Mesendoderm (in vitro differentiated cells): ENCODE results near the gene PDHB.

Experiments used
- DNase-seq: peaks from one replicate; pipeline ENCODE4 v3.0.0; 2013
- H2AK5ac ChIP-seq: 2 replicates; pipeline ENCODE4 v1.6.1; 2013; ENCODE audit warnings: low read length, inconsistent platforms
- H2BK120ac ChIP-seq: 2 replicates; pipeline ENCODE4 v1.6.1; 2013; ENCODE audit warnings: low read depth, mild to moderate bottlenecking, low read length, moderate library complexity, mixed read lengths
- H2BK15ac ChIP-seq: replicated peaks from 2 replicates; pipeline ENCODE4 v1.6.1; 2013; ENCODE audit warnings: low read depth, mild to moderate bottlenecking, moderate library complexity
- H2BK5ac ChIP-seq: 2 replicates; pipeline ENCODE4 v1.6.1; 2013; ENCODE audit warnings: low read length, inconsistent platforms
- H3K18ac ChIP-seq: 2 replicates; pipeline ENCODE4 v1.6.1; 2013; ENCODE audit warnings: mild to moderate bottlenecking, low read length, mixed read lengths
- H3K23ac ChIP-seq: one replicate; pipeline ENCODE4 v1.6.1; 2013; ENCODE audit warnings: low read length
- H3K27ac ChIP-seq: 2 replicates; pipeline ENCODE4 v1.5.1; 2013; ENCODE audit warnings: low read depth, mild to moderate bottlenecking, inconsistent platforms, low read length, moderate library complexity
- H3K27me3 ChIP-seq: 2 replicates; pipeline ENCODE4 v1.6.1; 2013; ENCODE audit warnings: low read length, control low read depth, mild to moderate bottlenecking, inconsistent platforms; ENCODE audit not compliant: insufficient read depth, poor library complexity
- H3K36me3 ChIP-seq: 2 replicates; pipeline ENCODE4 v1.6.1; 2013; ENCODE audit warnings: low read length, inconsistent platforms; ENCODE audit not compliant: control insufficient read depth, insufficient read depth
- H3K4ac ChIP-seq: one replicate; pipeline ENCODE4 v1.6.1; 2013; ENCODE audit warnings: low read depth, mild to moderate bottlenecking, low read length, moderate library complexity
- H3K4me1 ChIP-seq: 2 replicates; pipeline ENCODE4 v1.6.1; 2013; ENCODE audit warnings: low read depth, low read length, inconsistent platforms; ENCODE audit not compliant: control insufficient read depth
- H3K4me2 ChIP-seq: 2 replicates; pipeline ENCODE4 v1.6.1; 2013; ENCODE audit warnings: low read length
- H3K4me3 ChIP-seq: 2 replicates; pipeline ENCODE4 v1.5.1; 2013; ENCODE audit warnings: mild to moderate bottlenecking, low read length
- H3K56ac ChIP-seq: one replicate; pipeline ENCODE4 v1.6.1; 2013; ENCODE audit warnings: low read length
- H3K79me1 ChIP-seq: 2 replicates; pipeline ENCODE4 v1.6.1; 2013; ENCODE audit warnings: low read length, inconsistent platforms
- H3K79me2 ChIP-seq: 2 replicates; pipeline ENCODE4 v1.6.1; 2013; ENCODE audit warnings: mild to moderate bottlenecking, low read length; ENCODE audit not compliant: control insufficient read depth, insufficient read depth
- H3K9ac ChIP-seq: 2 replicates; pipeline ENCODE4 v1.6.1; 2013; ENCODE audit warnings: low read length, inconsistent platforms
- H4K5ac ChIP-seq: one replicate; pipeline ENCODE4 v1.6.1; 2013; ENCODE audit warnings: low read length
- H4K8ac ChIP-seq: one replicate; pipeline ENCODE4 v1.6.1; 2013; ENCODE audit warnings: low read depth, mild to moderate bottlenecking, control low read depth, low read length, moderate library complexity
- WGBS: extraction: QIAGEN DNeasy Blood & Tissue Kit; methylation state at CpG from one replicate; pipeline ENCODE4 v1.1.7; 2013; ENCODE audit warnings: low lambda C conversion rate, missing lambda C conversion rate; ENCODE audit not compliant: insufficient coverage; ENCODE audit errors: extremely low coverage; 5-methylcytosine and 5-hydroxymethylcytosine counted together

PDHB gene

DNA sequence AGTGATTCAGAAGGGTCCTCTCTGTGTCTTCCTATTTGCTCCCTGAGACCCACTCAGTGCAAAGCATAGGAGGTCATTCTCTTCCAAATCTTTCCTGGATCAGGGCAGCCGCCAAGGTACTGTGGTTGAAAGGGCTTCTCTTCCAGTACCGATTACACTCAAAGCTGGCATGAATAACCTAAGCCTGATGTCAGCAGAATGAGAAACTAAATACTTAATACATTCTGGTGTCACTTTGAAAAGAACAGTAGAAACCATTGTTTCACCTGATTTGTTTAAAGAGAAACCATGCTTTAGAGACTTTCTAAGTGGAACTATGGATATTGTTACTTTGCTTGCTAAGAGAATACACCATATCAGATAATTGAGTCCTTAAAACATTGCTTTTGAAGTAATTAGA lies 50.2 kb downstream of the PDHB start:
- no peak overlapping the region for H3K27ac ChIP-seq
- DNase-seq, result no peak
- H3K4me1 ChIP-seq, result no peaks in the 10 kb centered on the region
- no peaks in the 10 kb centered on the region for H3K36me3 ChIP-seq
- H2BK120ac ChIP-seq, result no peak overlapping the region
- no peak overlapping the region for H3K9ac ChIP-seq
- H3K4me3 ChIP-seq, result no peak overlapping the region
- no peak overlapping the region for H3K4ac ChIP-seq
- no peak overlapping the region for H2AK5ac ChIP-seq
- no peak overlapping the region for H4K5ac ChIP-seq
- no peak overlapping the region for H3K23ac ChIP-seq
- no peaks in the 10 kb centered on the region for H3K27me3 ChIP-seq
- no CpG with 5 or more reads among the region's 2 CpGs for WGBS
- H4K8ac ChIP-seq, result no peak overlapping the region
- H2BK5ac ChIP-seq, result no peak overlapping the region
- no peaks in the 10 kb centered on the region for H3K79me2 ChIP-seq
- H3K56ac ChIP-seq, result no peak overlapping the region
- no peak overlapping the region for H3K4me2 ChIP-seq
- H3K79me1 ChIP-seq, result no peaks in the 10 kb centered on the region
- H2BK15ac ChIP-seq, result no peak overlapping the region
- H3K18ac ChIP-seq, result no peak overlapping the region

- Histone ChIP-seq H3K4ac (no peak overlapping the region), H3K23ac (no peak overlapping the region), H3K27ac (no peak overlapping the region), H2AK5ac (no peak overlapping the region), H3K4me3 (no peak overlapping the region), H3K18ac (no peak overlapping the region), H4K5ac (no peak overlapping the region), H3K79me1 (no peaks in the 10 kb centered on the region), H3K27me3 (no peaks in the 10 kb centered on the region), H3K9ac (no peak overlapping the region), H3K4me2 (no peak overlapping the region), H4K8ac (no peak overlapping the region), H2BK5ac (no peak overlapping the region), H2BK120ac (no peak overlapping the region), H2BK15ac (no peak overlapping the region), H3K4me1 (no peaks in the 10 kb centered on the region), H3K36me3 (no peaks in the 10 kb centered on the region), H3K79me2 (no peaks in the 10 kb centered on the region), H3K56ac (no peak overlapping the region)
- no CpG with 5 or more reads among the region's 4 CpGs for WGBS
- peak; percentile 77 for DNase-seq
Observed at GRCh38 chr3:58379351-58380073, 54.1 kb downstream of the PDHB start.

DNA sequence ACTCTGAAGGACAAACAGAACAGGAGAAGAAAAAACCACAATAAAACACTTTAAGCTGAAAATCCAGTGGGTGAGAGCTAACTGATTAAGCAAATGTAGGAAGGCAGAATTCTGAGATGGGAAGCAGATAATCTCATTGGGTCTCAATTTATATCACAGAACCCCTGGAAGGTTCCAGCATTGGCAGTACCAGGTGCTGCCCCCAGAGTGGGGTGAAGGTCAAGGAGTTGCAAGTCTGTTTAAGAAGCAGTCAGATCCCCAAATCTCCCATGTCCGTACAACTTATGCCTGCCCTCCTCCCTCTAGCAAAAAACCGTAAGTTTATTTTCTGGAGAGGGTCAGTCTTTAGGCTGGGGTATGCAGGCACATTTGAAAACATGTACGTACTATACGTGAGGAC lies 55.9 kb downstream of the PDHB start:
- Histone ChIP-seq H3K27ac (no peak overlapping the region), H4K5ac (no peak overlapping the region), H3K4ac (no peak overlapping the region), H2BK5ac (no peak overlapping the region), H3K79me2 (no peaks in the 10 kb centered on the region), H2BK15ac (no peak overlapping the region), H3K27me3 (no peaks in the 10 kb centered on the region), H2BK120ac (peak overlapping the region; percentile 38), H3K4me3 (no peak overlapping the region), H2AK5ac (no peak overlapping the region), H4K8ac (no peak overlapping the region), H3K9ac (no peak overlapping the region), H3K18ac (no peak overlapping the region), H3K56ac (no peak overlapping the region), H3K4me2 (no peak overlapping the region), H3K36me3 (no peaks in the 10 kb centered on the region), H3K23ac (no peak overlapping the region), H3K79me1 (no peaks in the 10 kb centered on the region), H3K4me1 (no peaks in the 10 kb centered on the region)
- no peak for DNase-seq
- no CpG with 5 or more reads among the region's 4 CpGs for WGBS
